Smooth muscle cell (in vitro differentiated cells): ENCODE data around the gene SLC38A3. TPM values are rescaled to one million over a fixed set of nuclear protein-coding genes. Genes with fewer than 3 reads are reported as not detected.

Experiments used
- DNase-seq: peaks from one replicate; lab custom pipeline; 2025; ENCODE audit not compliant: unreplicated experiment; lab: John Stamatoyannopoulos, UW
- H2AFZ ChIP-seq: fragments of 200-600 bp; sonication (generic); 2 replicates; pipeline ENCODE4 v1.6.0; 2016; ENCODE audit warnings: antibody characterized with exemption, low read depth, mild to moderate bottlenecking
- H3F3A ChIP-seq: fragments of 200-600 bp; sonication (generic); 2 replicates; pipeline ENCODE4 v1.6.0; 2017; ENCODE audit warnings: antibody characterized with exemption, low read depth
- H3K27ac ChIP-seq: fragments of 200-600 bp; sonication (generic); 2 replicates; pipeline ENCODE4 v1.5.1; 2016; ENCODE audit warnings: low read depth, mild to moderate bottlenecking
- H3K27me3 ChIP-seq: fragments of 200-600 bp; sonication (generic); 2 replicates; pipeline ENCODE4 v1.6.1; 2016; ENCODE audit warnings: low read depth, mild to moderate bottlenecking
- H3K36me3 ChIP-seq: fragments of 200-600 bp; sonication (generic); 2 replicates; pipeline ENCODE4 v1.5.1; 2016; ENCODE audit warnings: low read depth
- H3K4me1 ChIP-seq: fragments of 200-600 bp; sonication (generic); 2 replicates; pipeline ENCODE4 v1.5.1; 2016; ENCODE audit warnings: low read depth
- H3K4me2 ChIP-seq: fragments of 200-600 bp; sonication (generic); 2 replicates; pipeline ENCODE4 v1.6.0; 2016; ENCODE audit warnings: mild to moderate bottlenecking
- H3K4me3 ChIP-seq: fragments of 200-600 bp; sonication (generic); 2 replicates; pipeline ENCODE4 v1.5.1; 2016; ENCODE audit warnings: mild to moderate bottlenecking
- H3K79me2 ChIP-seq: fragments of 200-600 bp; sonication (generic); 2 replicates; pipeline ENCODE4 v1.6.0; 2016; ENCODE audit warnings: low read depth, mild to moderate bottlenecking
- H3K9ac ChIP-seq: fragments of 200-600 bp; sonication (generic); 2 replicates; pipeline ENCODE4 v1.6.0; 2016; ENCODE audit warnings: low read depth
- H3K9me3 ChIP-seq: fragments of 200-600 bp; sonication (generic); replicated peaks from 2 replicates; pipeline ENCODE4 v1.5.1; 2016; ENCODE audit warnings: low read depth
- H4K20me1 ChIP-seq: fragments of 200-600 bp; sonication (generic); 2 replicates; pipeline ENCODE4 v1.6.0; 2016; ENCODE audit warnings: low read depth
- CTCF ChIP-seq: fragments of 200-600 bp; sonication (generic); IDR thresholded peaks from 2 replicates; pipeline ENCODE4 v1.5.1; 2017; ENCODE audit warnings: borderline replicate concordance, mild to moderate bottlenecking, antibody characterized with exemption; ENCODE audit not compliant: insufficient read depth, poor library complexity, severe bottlenecking
- WGBS: methylation state at CpG from one replicate; pipeline ENCODE4 v1.1.7; 2016; ENCODE audit warnings: low lambda C conversion rate; 5-methylcytosine and 5-hydroxymethylcytosine counted together
- polyA plus RNA-seq: library from polyadenylated mRNA; unstranded; fragments of >200 nt; fragmentation: Nextera tagmentation; extraction: Ambion mirVana; gene quantifications from 2 replicates; pipeline ENCODE4 v1.2.1, GENCODE V29; 2016
- total RNA-seq: library from RNA; depleted of rRNA; stranded (reverse); fragments of >200 nt; gene quantifications from 2 replicates; pipeline ENCODE4 v1.2.3, GENCODE V29; 2014

The SLC38A3 gene
- total and polyA plus RNA-seq, 2 experiments from 2014 or later: 0.58 to 3.5 TPM

- peaks cover 41% of the 10 kb centered on the region for H4K20me1 ChIP-seq
- no peaks in the 10 kb centered on the region for H3K9me3 ChIP-seq
- no peaks in the 10 kb centered on the region for H3K36me3 ChIP-seq
- no peak overlapping the region for H3K9ac ChIP-seq
- no peak overlapping the region for H3K4me2 ChIP-seq
- WGBS: 90% methylated on average over 20 of the region's 20 CpGs
- no peak overlapping the region for H3K4me3 ChIP-seq
- no peaks in the 10 kb centered on the region for H3K27me3 ChIP-seq
- peaks cover 16% of the 10 kb centered on the region for H3F3A ChIP-seq
- H3K4me1 ChIP-seq: peaks cover 14% of the 10 kb centered on the region
- H2AFZ ChIP-seq: no peak overlapping the region
- no peak overlapping the region for H3K27ac ChIP-seq
- H3K79me2 ChIP-seq: peaks cover 18% of the 10 kb centered on the region
- TF ChIP-seq CTCF: peak; percentile 36
- DNase-seq: no peak
Observed at GRCh38 chr3:50256978-50257890, 52.2 kb downstream of the SLC38A3 start.

- Histone ChIP-seq H3K9me3 (no peaks in the 10 kb centered on the region), H3K4me2 (no peak overlapping the region), H2AFZ (no peak overlapping the region), H3K79me2 (peaks cover 9% of the 10 kb centered on the region), H3K27me3 (no peaks in the 10 kb centered on the region), H3K4me1 (peaks cover 14% of the 10 kb centered on the region), H3K4me3 (no peak overlapping the region), H4K20me1 (peaks cover 32% of the 10 kb centered on the region), H3K9ac (no peak overlapping the region), H3K27ac (peak overlapping the region; percentile 98), H3K36me3 (no peaks in the 10 kb centered on the region), H3F3A (peaks cover 21% of the 10 kb centered on the region)
- DNase-seq: no peak
- no peak for TF ChIP-seq CTCF
- 92% methylated on average over 11 of the region's 17 CpGs for WGBS
Observed at GRCh38 chr3:50258029-50258680, 53.1 kb downstream of the SLC38A3 start.

GRCh38 chr3:50258979-50259378 lies 53.9 kb downstream of the SLC38A3 start:
- DNase-seq: no peak
- H3F3A ChIP-seq: peaks cover 26% of the 10 kb centered on the region
- no peak overlapping the region for H3K4me2 ChIP-seq
- H4K20me1 ChIP-seq: peaks cover 25% of the 10 kb centered on the region
- H3K36me3 ChIP-seq: no peaks in the 10 kb centered on the region
- peaks cover 20% of the 10 kb centered on the region for H3K4me1 ChIP-seq
- H2AFZ ChIP-seq: no peak overlapping the region
- no peaks in the 10 kb centered on the region for H3K27me3 ChIP-seq
- no peak for TF ChIP-seq CTCF
- peaks cover 3% of the 10 kb centered on the region for H3K79me2 ChIP-seq
- H3K4me3 ChIP-seq: no peak overlapping the region
- no peak overlapping the region for H3K9ac ChIP-seq
- H3K9me3 ChIP-seq: no peaks in the 10 kb centered on the region
- 86% methylated on average over 16 of the region's 16 CpGs for WGBS
- peak overlapping the region; percentile 98 for H3K27ac ChIP-seq
